B cell (primary cell): Measurements from ENCODE around the gene AUP1. TPM values are rescaled to one million over a fixed set of nuclear protein-coding genes. Genes with fewer than 3 reads are reported as not detected.

Experiments used
- ATAC-seq: fragments of 200-7000 bp; cut with Tn5 transposase; one replicate; pipeline ENCODE4 v1.10.0; 2021; ENCODE audit warnings: low read depth, mild to moderate bottlenecking, moderate number of reproducible peaks, moderate library complexity
- CTCF ChIA-PET: fragments of 350-600 bp; sonication (Branson Sonifier 250); formaldehyde crosslinking; loops from one replicate; lab custom pipeline; 2021; ENCODE audit warnings: antibody characterized with exemption, inconsistent platforms; lab: Charles Lee
- POLR2A ChIA-PET: fragments of 350-600 bp; sonication (Branson Sonifier 250); formaldehyde crosslinking; loops from one replicate; lab custom pipeline; 2021; ENCODE audit warnings: antibody characterized with exemption; lab: Charles Lee
- DNase-seq: peaks from one replicate; pipeline ENCODE4 v3.0.0; 2013
- H2AFZ ChIP-seq: 2 replicates; pipeline ENCODE4 v1.6.1; 2012; ENCODE audit warnings: mild to moderate bottlenecking, low read depth, low read length; ENCODE audit not compliant: insufficient read depth, poor library complexity, severe bottlenecking
- H3K27ac ChIP-seq, 2 donors: 1 replicate in 1 of 2; 2 replicates in 1 of 2; pipeline ENCODE4 v1.5.1; 2012 to 2013; ENCODE audit warnings: low read length in 2 of 2, mild to moderate bottlenecking in 2 of 2, moderate library complexity in 1 of 2
- H3K27me3 ChIP-seq, 4 experiments: fragments of 200-600 bp in 1 of 4; sonication (generic) in 1 of 4; replicated peaks in 1 of 4; 1 replicate in 2 of 4; 2 replicates in 2 of 4; pipeline versions ENCODE4 v1.6.1 to v1.7.0; 2013 to 2016; ENCODE audit warnings: low read length in 3 of 4, mild to moderate bottlenecking in 2 of 4, mixed read lengths in 1 of 4, moderate library complexity in 1 of 4; ENCODE audit not compliant: insufficient read depth in 4 of 4, control insufficient read depth in 3 of 4; ENCODE audit errors: control extremely low read depth in 1 of 4
- H3K36me3 ChIP-seq, 2 experiments: replicated peaks in 1 of 2; 1 replicate in 1 of 2; 2 replicates in 1 of 2; pipeline versions ENCODE4 v1.6.1 to v1.7.1; 2013; ENCODE audit warnings: low read length in 1 of 2; ENCODE audit not compliant: insufficient read depth in 2 of 2, control insufficient read depth in 1 of 2; ENCODE audit errors: control extremely low read depth in 1 of 2, extremely low read depth in 1 of 2
- H3K4me1 ChIP-seq, 2 donors: fragments of 200-600 bp in 1 of 2; sonication (generic) in 1 of 2; 1 replicate in 1 of 2; 2 replicates in 1 of 2; pipeline versions ENCODE4 v1.5.1 to v1.6.1; 2013 to 2017; ENCODE audit warnings: low read length in 2 of 2; ENCODE audit not compliant: control insufficient read depth in 2 of 2, insufficient read depth in 2 of 2
- H3K4me2 ChIP-seq: replicated peaks from 2 replicates; pipeline ENCODE3; 2012; ENCODE audit warnings: mild to moderate bottlenecking, low read depth, low read length; ENCODE audit not compliant: poor library complexity, severe bottlenecking
- H3K4me3 ChIP-seq, 5 experiments: fragments of 200-600 bp in 1 of 5; sonication (generic) in 1 of 5; 1 replicate in 3 of 5; 2 replicates in 2 of 5; pipeline versions ENCODE4 v1.5.1 to v1.7.0; 2011 to 2016; ENCODE audit warnings: low read length in 4 of 5, mild to moderate bottlenecking in 4 of 5, low read depth in 2 of 5, control low read depth in 1 of 5, moderate library complexity in 1 of 5; ENCODE audit not compliant: insufficient read depth in 1 of 5; ENCODE audit errors: control extremely low read depth in 1 of 5, extremely low read depth in 1 of 5
- H3K79me2 ChIP-seq: fragments of 200-600 bp; sonication (generic); one replicate; pipeline ENCODE4 v1.6.0; 2016; ENCODE audit warnings: low read length; ENCODE audit not compliant: control insufficient read depth, insufficient read depth
- H3K9ac ChIP-seq: fragments of 200-600 bp; sonication (generic); 2 replicates; pipeline ENCODE4 v1.6.1; 2017; ENCODE audit warnings: mild to moderate bottlenecking, low read length, moderate library complexity
- H3K9me3 ChIP-seq, 3 donors: one replicate each; pipeline versions ENCODE4 v1.6.1 to v1.7.1; 2013; ENCODE audit warnings: low read length in 2 of 3; ENCODE audit not compliant: control insufficient read depth in 2 of 3, insufficient read depth in 1 of 3; ENCODE audit errors: control extremely low read depth in 1 of 3
- H4K20me1 ChIP-seq: 2 replicates; pipeline ENCODE4 v1.6.0; 2012; ENCODE audit warnings: mild to moderate bottlenecking, low read length; ENCODE audit not compliant: insufficient read depth, control insufficient read depth, poor library complexity, severe bottlenecking
- H3K27ac Mint-ChIP-seq: one replicate; pipeline ENCODE4 v1.8.0; 2021; ENCODE audit warnings: mixed read lengths
- H3K27me3 Mint-ChIP-seq: one replicate; pipeline ENCODE4 v1.8.0; 2021; ENCODE audit warnings: mixed read lengths
- H3K4me1 Mint-ChIP-seq: one replicate; pipeline ENCODE4 v1.8.0; 2021; ENCODE audit warnings: mixed read lengths
- H3K4me3 Mint-ChIP-seq: one replicate; pipeline ENCODE4 v1.8.0; 2021; ENCODE audit warnings: mixed read lengths
- H3K9me3 Mint-ChIP-seq: one replicate; pipeline ENCODE4 v1.8.0; 2022; ENCODE audit warnings: mixed read lengths; ENCODE audit not compliant: insufficient read depth
- CTCF ChIP-seq: fragments of 200-600 bp; IDR thresholded peaks from one replicate; pipeline ENCODE4 v1.8.0; 2022; ENCODE audit warnings: antibody characterized with exemption, mild to moderate bottlenecking
- EZH2 ChIP-seq: IDR thresholded peaks from 2 replicates; pipeline ENCODE4 v1.6.1; 2012; ENCODE audit warnings: borderline replicate concordance, low read depth, mild to moderate bottlenecking, moderate library complexity, low read length; ENCODE audit not compliant: insufficient read depth, poor library complexity, severe bottlenecking
- WGBS: methylation state at CpG from one replicate; pipeline ENCODE4 v1.1.5; 2013; ENCODE audit warnings: missing lambda C conversion rate; ENCODE audit not compliant: insufficient coverage; 5-methylcytosine and 5-hydroxymethylcytosine counted together
- intact Hi-C: fragments of 100-400 bp; cut with micrococcal nuclease; formaldehyde crosslinking; loops from one replicate; pipeline ENCODE4 v1.10.0; 2022
- polyA plus RNA-seq: library from polyadenylated mRNA; depleted of rRNA; stranded (reverse); fragments of >200 nt; gene quantifications from 2 replicates; pipeline ENCODE4 v1.2.3, GENCODE V29; 2012
- total RNA-seq, 2 donors: library from RNA; stranded (reverse); fragments of 120-200 nt in 1 of 2; gene quantifications; 1 replicate in 1 of 2; 2 replicates in 1 of 2; pipeline versions ENCODE4 v1.2.3 to v1.2.4, GENCODE V29; 2013 to 2022

AUP1 gene
- total and polyA plus RNA-seq, 2 donors (not counting 1 experiment from before 2014, with no cell fraction given) = 201 to 525 TPM

- H3K9ac ChIP-seq = no peak overlapping the region
- 8% methylated on average over 4 of the region's 11 CpGs for WGBS
- H3K9me3 Mint-ChIP-seq = no peaks in the 10 kb centered on the region
- no peak overlapping the region for H3K27ac ChIP-seq
- H3K36me3 ChIP-seq = no peaks in the 10 kb centered on the region
- H3K4me3 ChIP-seq = no peak overlapping the region
- CTCF ChIA-PET = interaction anchor here (0.6 to 8.1 kb wide), 4 partner anchors 16 to 77 kb away, joined by 3 to 111 read pairs (median 5); partner anchors contain the start of genes CCDC142 and TTC31
- H3K27me3 ChIP-seq = peaks cover 0 to 59% (median 34%) of the 10 kb centered on the region in 4 experiments
- POLR2A ChIA-PET = no interaction called here
- DNase-seq (no peak), ATAC-seq (no peak)
- peaks cover 41% of the 10 kb centered on the region for H3K4me1 Mint-ChIP-seq
- H3K9me3 ChIP-seq = peaks cover 0 to 28% (median 0%) of the 10 kb centered on the region in 3 donors
- no peak for TF ChIP-seq EZH2
- TF ChIP-seq CTCF = no peak
- H3K4me1 ChIP-seq = peaks cover 47% of the 10 kb centered on the region in 2 donors
- no peak overlapping the region for H3K4me3 Mint-ChIP-seq
- peaks cover 2% of the 10 kb centered on the region for H4K20me1 ChIP-seq
- no peak overlapping the region for H3K27ac Mint-ChIP-seq
- intact Hi-C loops = no loop called here
- H3K27me3 Mint-ChIP-seq = peaks cover 37% of the 10 kb centered on the region
- no peak overlapping the region for H3K4me2 ChIP-seq
- H2AFZ ChIP-seq = no peak overlapping the region
- peaks cover 8% of the 10 kb centered on the region for H3K79me2 ChIP-seq
Measured at GRCh38 chr2:74511104-74511989, 18.2 kb downstream of the AUP1 start.

- peaks cover 0 to 21% (median 0%) of the 10 kb centered on the region in 3 donors for H3K9me3 ChIP-seq
- Mint-ChIP-seq H3K4me3 (no peak overlapping the region), H3K9me3 (no peaks in the 10 kb centered on the region), H3K4me1 (peaks cover 38% of the 10 kb centered on the region), H3K27me3 (peaks cover 28% of the 10 kb centered on the region), H3K27ac (no peak overlapping the region)
- H3K4me2 ChIP-seq = no peak overlapping the region
- no peak overlapping the region for H3K27ac ChIP-seq
- ChIA-PET CTCF (interaction anchor here (1.3 to 8.1 kb wide), 3 partner anchors 22 to 78 kb away, joined by 4 to 111 read pairs (median 6); partner anchors contain the start of genes CCDC142 and TTC31), POLR2A (interaction anchor here (0.7 kb wide), 1 partner anchor 70 kb away, joined by 4 read pairs; no protein-coding TSS in a partner anchor)
- no peak for TF ChIP-seq EZH2
- no peak for TF ChIP-seq CTCF
- H3K79me2 ChIP-seq = peaks cover 8% of the 10 kb centered on the region
- peaks cover 0 to 57% (median 28%) of the 10 kb centered on the region in 4 experiments for H3K27me3 ChIP-seq
- H3K36me3 ChIP-seq = peaks cover 0 to 7% of the 10 kb centered on the region in 2 experiments
- no peak overlapping the region for H3K4me3 ChIP-seq
- no peaks in the 10 kb centered on the region for H4K20me1 ChIP-seq
- DNase-seq = no peak
- 90% methylated on average over 4 of the region's 4 CpGs for WGBS
- intact Hi-C loops = no loop called here
- no peak overlapping the region for H2AFZ ChIP-seq
- no peak overlapping the region for H3K9ac ChIP-seq
- ATAC-seq = no peak
- peaks cover 36 to 43% of the 10 kb centered on the region in 2 donors for H3K4me1 ChIP-seq
Measured at GRCh38 chr2:74510272-74510671, 19.2 kb downstream of the AUP1 start.
